ENCODE data around the gene WBP2.
"Not testable (repeated sequence)": the region's sequence is repeated elsewhere in the genome, so short reads cannot be mapped to it uniquely, and the experiment has no call there.

WBP2 gene

DNA sequence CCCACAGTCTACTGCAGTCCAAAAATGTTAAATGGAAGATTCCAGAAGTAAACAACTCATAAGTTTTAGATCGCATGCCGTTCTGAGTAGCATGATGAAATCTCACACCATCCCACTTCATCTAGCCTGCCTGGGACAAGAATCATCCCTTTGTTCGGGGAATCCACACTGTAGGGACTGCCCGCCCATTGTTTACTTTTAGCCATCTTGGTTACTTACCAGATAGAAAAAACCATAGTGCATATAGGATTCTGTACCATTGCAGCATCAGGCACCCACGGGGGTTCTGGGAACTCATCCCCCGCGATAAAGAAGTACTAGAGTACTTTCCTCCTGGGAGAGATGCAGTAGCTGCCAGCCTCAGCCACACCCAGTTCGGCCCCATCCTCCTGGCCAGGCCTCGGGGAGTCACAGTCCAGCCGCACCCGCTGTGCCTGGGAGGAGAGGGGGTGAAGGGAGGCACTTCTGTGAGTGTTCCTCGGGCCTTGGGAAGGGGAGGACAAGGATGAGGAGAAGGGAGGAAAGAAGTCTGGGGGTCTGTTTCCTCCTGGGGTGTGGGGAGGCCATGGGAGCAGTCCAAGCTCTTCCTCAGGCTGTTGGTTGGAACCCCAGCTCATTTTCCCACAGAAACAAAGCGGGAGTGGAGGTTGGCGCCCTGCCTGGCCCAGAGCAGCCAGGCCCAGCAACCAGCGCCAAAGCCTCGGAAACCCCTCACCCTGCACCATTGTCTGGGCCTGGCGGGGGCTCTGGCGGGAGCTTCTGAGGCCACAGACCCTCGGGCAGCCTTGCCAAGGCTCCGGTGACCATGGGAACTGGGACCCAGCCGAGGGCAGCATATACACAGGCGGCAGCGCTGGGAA lies 14.4 kb upstream of the WBP2 start:
- TF ChIP-seq, protein P1, sequence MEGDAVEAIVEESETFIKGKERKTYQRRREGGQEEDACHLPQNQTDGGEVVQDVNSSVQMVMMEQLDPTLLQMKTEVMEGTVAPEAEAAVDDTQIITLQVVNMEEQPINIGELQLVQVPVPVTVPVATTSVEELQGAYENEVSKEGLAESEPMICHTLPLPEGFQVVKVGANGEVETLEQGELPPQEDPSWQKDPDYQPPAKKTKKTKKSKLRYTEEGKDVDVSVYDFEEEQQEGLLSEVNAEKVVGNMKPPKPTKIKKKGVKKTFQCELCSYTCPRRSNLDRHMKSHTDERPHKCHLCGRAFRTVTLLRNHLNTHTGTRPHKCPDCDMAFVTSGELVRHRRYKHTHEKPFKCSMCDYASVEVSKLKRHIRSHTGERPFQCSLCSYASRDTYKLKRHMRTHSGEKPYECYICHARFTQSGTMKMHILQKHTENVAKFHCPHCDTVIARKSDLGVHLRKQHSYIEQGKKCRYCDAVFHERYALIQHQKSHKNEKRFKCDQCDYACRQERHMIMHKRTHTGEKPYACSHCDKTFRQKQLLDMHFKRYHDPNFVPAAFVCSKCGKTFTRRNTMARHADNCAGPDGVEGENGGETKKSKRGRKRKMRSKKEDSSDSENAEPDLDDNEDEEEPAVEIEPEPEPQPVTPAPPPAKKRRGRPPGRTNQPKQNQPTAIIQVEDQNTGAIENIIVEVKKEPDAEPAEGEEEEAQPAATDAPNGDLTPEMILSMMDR (conservative IDR thresholded peaks at IDR 0.05; ENCODE audit: low read depth, low read length), result no peak
- H4K20me1 ChIP-seq (ENCODE audit: insufficient read depth), result no peaks in the 10 kb centered on the region
- no peak overlapping the region for H3K4me3 ChIP-seq (IDR thresholded peaks at IDR 0.05; ENCODE audit: insufficient read depth, low read depth, low read length)
- no peak overlapping the region for H3K9ac ChIP-seq
- no peak overlapping the region for H2AFZ ChIP-seq (ENCODE audit: low read depth)
- peaks cover 43% of the 10 kb centered on the region for H3K4me1 ChIP-seq (ENCODE audit: low read depth, poor library complexity, severe bottlenecking)
- H3K4me2 ChIP-seq, result no peak overlapping the region
- no peaks in the 10 kb centered on the region for H3K27me3 ChIP-seq (ENCODE audit: insufficient read depth, low read depth)
- H3K79me2 ChIP-seq (ENCODE audit: insufficient read depth, low read depth), result no peaks in the 10 kb centered on the region
- H3K27ac ChIP-seq, result no peak overlapping the region
- H3K36me3 ChIP-seq (ENCODE audit: insufficient read depth), result no peaks in the 10 kb centered on the region

- H3K4me1 ChIP-seq (ENCODE audit: low read depth, poor library complexity, severe bottlenecking), result peaks cover 48% of the 10 kb centered on the region
- H3K27me3 ChIP-seq (ENCODE audit: insufficient read depth, low read depth); H3K36me3 ChIP-seq (ENCODE audit: insufficient read depth); H3K27ac ChIP-seq; H3K4me2 ChIP-seq; H2AFZ ChIP-seq (ENCODE audit: low read depth); H3K4me3 ChIP-seq (IDR thresholded peaks at IDR 0.05; ENCODE audit: insufficient read depth, low read depth, low read length); H3K9ac ChIP-seq; H3K79me2 ChIP-seq (ENCODE audit: insufficient read depth, low read depth); H4K20me1 ChIP-seq (ENCODE audit: insufficient read depth): not testable (repeated sequence)
Observed at GRCh38 chr17:75868730-75869281, 13.7 kb upstream of the WBP2 start.

GRCh38 chr17:75865404-75866188 lies 10.5 kb upstream of the WBP2 start:
- not testable (repeated sequence) for H3K36me3 ChIP-seq (ENCODE audit: insufficient read depth); H3K79me2 ChIP-seq (ENCODE audit: insufficient read depth, low read depth); H4K20me1 ChIP-seq (ENCODE audit: insufficient read depth); H3K27me3 ChIP-seq (ENCODE audit: insufficient read depth, low read depth); H3K4me3 ChIP-seq (IDR thresholded peaks at IDR 0.05; ENCODE audit: insufficient read depth, low read depth, low read length)
- Histone ChIP-seq H3K27ac (peak overlapping the region; percentile 96), H3K4me2 (peak overlapping the region; percentile 64), H3K4me1 (ENCODE audit: low read depth, poor library complexity, severe bottlenecking) (peaks cover 57% of the 10 kb centered on the region), H3K9ac (peak overlapping the region; percentile 74), H2AFZ (ENCODE audit: low read depth) (peak overlapping the region; percentile 39; the same call in 1 of the 2 replicates)

GRCh38 chr17:75864887-75865286 lies 9.8 kb upstream of the WBP2 start:
- peak overlapping the region; percentile 64 for H3K4me2 ChIP-seq
- not testable (repeated sequence) for H4K20me1 ChIP-seq (ENCODE audit: insufficient read depth); H3K4me3 ChIP-seq (IDR thresholded peaks at IDR 0.05; ENCODE audit: insufficient read depth, low read depth, low read length); H3K79me2 ChIP-seq (ENCODE audit: insufficient read depth, low read depth); H3K27me3 ChIP-seq (ENCODE audit: insufficient read depth, low read depth); H3K36me3 ChIP-seq (ENCODE audit: insufficient read depth)
- H3K27ac ChIP-seq, result peak overlapping the region; percentile 96
- H3K9ac ChIP-seq, result peak overlapping the region; percentile 74
- H3K4me1 ChIP-seq (ENCODE audit: low read depth, poor library complexity, severe bottlenecking), result peaks cover 57% of the 10 kb centered on the region
- peak overlapping the region; percentile 39; the same call in 1 of the 2 replicates for H2AFZ ChIP-seq (ENCODE audit: low read depth)

- H3K4me2 ChIP-seq, result peak overlapping the region; percentile 64
- H3K4me3 ChIP-seq (IDR thresholded peaks at IDR 0.05; ENCODE audit: insufficient read depth, low read depth, low read length), result no peak overlapping the region
- TF ChIP-seq, protein P1 (conservative IDR thresholded peaks at IDR 0.05; ENCODE audit: low read depth, low read length), result no peak
- no peaks in the 10 kb centered on the region for H4K20me1 ChIP-seq (ENCODE audit: insufficient read depth)
- H3K9ac ChIP-seq, result peak overlapping the region; percentile 74
- peak overlapping the region; percentile 39; the same call in 1 of the 2 replicates for H2AFZ ChIP-seq (ENCODE audit: low read depth)
- H3K27me3 ChIP-seq (ENCODE audit: insufficient read depth, low read depth), result no peaks in the 10 kb centered on the region
- H3K4me1 ChIP-seq (ENCODE audit: low read depth, poor library complexity, severe bottlenecking), result peaks cover 57% of the 10 kb centered on the region
- no peaks in the 10 kb centered on the region for H3K36me3 ChIP-seq (ENCODE audit: insufficient read depth)
- H3K27ac ChIP-seq, result peak overlapping the region; percentile 96
- H3K79me2 ChIP-seq (ENCODE audit: insufficient read depth, low read depth), result no peaks in the 10 kb centered on the region
Observed at GRCh38 chr17:75864448-75864871, 9.3 kb upstream of the WBP2 start.

All from KMS-11 (cell line).